Erythroblast (primary cell): ENCODE data around the gene EIF3M.

Source experiments
- GATA1 ChIP-seq: IDR thresholded peaks from 2 replicates; pipeline ENCODE4 v1.6.1; 2011; ENCODE audit warnings: low read depth, mild to moderate bottlenecking, control low read depth, low read length, moderate library complexity
- POLR2A ChIP-seq: IDR thresholded peaks from 2 replicates; pipeline ENCODE4 v1.6.1; 2011; ENCODE audit warnings: mild to moderate bottlenecking, low read length

DNA sequence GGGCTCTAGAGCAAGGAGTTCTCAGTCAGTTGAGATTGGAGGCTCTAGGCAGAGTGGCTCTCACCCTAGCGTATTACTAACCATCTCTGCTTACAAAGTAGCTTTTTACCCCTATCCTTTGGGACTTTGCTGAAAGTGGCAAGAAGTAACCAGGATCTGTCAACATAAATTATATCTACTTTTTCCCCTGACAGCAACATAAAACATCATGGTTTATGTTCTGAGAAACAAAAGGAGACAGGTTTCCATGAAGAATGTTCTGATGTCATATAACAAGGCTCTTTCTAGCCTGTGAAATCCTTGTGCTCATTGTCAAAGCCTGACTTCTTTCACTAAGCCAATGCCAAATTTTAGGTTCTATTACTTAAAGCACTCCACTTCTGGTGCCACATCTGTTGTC, 7.2 kb upstream of the EIF3M start:
- TF ChIP-seq POLR2A (no peak), GATA1 (no peak)
